ENCODE data around the gene SLC1A7. TPM values are rescaled to one million over a fixed set of nuclear protein-coding genes. Genes with fewer than 3 reads are reported as not detected.

The SLC1A7 gene
- total RNA-seq, 1 donor from 2014 or later: not detected

DNA sequence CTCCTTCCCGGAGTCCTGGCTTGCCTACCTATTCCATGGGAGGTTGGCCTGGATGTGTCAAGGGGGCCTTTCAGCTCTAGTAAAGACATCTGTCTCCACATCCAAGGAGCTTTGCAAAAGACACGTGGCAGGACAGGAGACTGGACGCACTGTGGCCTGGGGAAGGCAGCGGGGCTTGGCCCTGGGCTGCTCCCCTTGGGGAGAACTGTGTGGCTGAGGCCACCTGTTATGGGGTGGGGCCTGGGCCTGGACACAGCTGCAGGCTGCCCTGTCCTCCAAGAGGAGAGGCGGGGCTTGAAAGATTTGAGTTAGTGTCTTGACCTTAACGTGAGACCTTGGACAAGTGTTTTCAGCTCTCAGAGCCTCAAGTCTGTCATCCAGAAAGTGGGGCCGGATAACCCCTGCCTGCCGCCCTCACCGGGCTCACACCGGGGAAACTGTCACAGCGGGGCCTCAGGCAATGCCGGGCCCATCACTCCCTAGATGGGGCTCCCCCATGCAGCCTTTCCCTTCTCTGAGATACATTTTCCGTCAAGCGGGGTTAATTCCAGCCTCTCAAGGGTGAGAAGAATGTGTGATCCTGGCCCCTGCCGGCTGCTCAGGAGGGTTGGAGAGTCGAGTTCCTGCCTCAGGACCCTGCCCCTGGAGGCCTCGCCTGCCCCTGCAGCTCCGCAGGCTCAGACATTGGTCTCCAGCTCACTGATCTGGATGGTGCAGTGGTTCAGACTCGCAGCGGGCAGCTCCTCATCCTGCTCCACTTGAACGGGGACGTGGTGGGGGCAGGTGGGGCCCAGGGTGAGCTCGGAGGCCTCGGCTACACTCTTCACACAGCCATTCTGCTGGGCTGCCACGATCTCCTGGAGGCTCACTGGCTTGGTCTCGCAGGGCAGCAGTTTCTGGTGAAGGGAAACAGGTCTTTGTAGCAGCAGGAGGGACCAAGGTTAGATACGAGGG is 54.8 kb downstream of the SLC1A7 start:
- Histone ChIP-seq H3K27ac (ENCODE audit: low read depth, low read length) (no peak overlapping the region), H3K27me3 (ENCODE audit: control insufficient read depth in 3 of 3, insufficient read depth in 3 of 3, low read length in 3 of 3) (peaks cover 0 to 4% (median 0%) of the 10 kb centered on the region in 3 donors), H3K4me1 (ENCODE audit: control insufficient read depth in 3 of 3, insufficient read depth in 3 of 3, low read length in 3 of 3) (peaks cover 0 to 10% (median 9%) of the 10 kb centered on the region in 3 donors)

DNA sequence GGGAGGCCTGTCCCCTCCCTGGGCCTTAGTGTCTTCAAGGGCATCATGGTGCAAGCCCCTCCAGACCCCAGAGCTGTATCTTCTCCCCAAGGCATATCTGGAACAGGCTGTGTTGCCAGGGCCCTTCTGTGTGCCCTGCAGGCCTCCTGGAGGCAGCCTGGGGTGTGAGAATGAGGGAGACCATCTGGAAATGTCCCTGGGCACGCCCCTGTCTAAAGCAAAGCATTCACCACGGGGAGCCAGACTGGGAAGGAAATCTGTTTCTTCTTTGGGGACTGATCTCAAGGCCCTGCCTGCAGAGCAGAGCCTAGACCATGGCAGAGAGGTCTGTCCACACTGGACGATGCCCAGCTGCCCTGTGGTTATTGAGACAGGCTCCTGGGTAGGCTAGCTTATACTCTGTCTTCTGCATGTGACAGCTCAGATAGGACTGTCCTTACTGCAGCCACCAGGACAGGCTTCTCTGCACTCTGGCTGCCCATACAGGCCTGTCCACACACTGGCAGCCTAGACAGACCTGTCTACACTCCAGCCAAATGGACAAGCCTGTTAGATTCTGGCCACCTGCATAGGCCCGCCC is 55.9 kb downstream of the SLC1A7 start:
- Histone ChIP-seq H3K27ac (ENCODE audit: low read depth, low read length) (no peak overlapping the region), H3K4me1 (ENCODE audit: control insufficient read depth in 3 of 3, insufficient read depth in 3 of 3, low read length in 3 of 3) (peaks cover 0 to 9% (median 7%) of the 10 kb centered on the region in 3 donors), H3K36me3 (ENCODE audit: control insufficient read depth in 3 of 3, insufficient read depth in 3 of 3, low read length in 3 of 3) (peaks cover 4 to 5% (median 4%) of the 10 kb centered on the region in 3 donors), H3K4me3 (ENCODE audit: low read length in 3 of 3) (no peak overlapping the region), H3K27me3 (ENCODE audit: control insufficient read depth in 3 of 3, insufficient read depth in 3 of 3, low read length in 3 of 3) (peaks cover 0 to 3% (median 0%) of the 10 kb centered on the region in 3 donors), H3K9me3 (ENCODE audit: control insufficient read depth in 3 of 3, low read length in 3 of 3) (no peaks in the 10 kb centered on the region), H3K9ac (ENCODE audit: low read depth in 1 of 3, low read length in 3 of 3) (no peak overlapping the region)

More for the DNA sequence above, 54.8 kb downstream of the SLC1A7 start:
- peaks cover under 1 to 2% (median 2%) of the 10 kb centered on the region in 3 donors for H3K36me3 ChIP-seq (ENCODE audit: control insufficient read depth in 3 of 3, insufficient read depth in 3 of 3, low read length in 3 of 3)
- no peak overlapping the region for H3K4me3 ChIP-seq (ENCODE audit: low read length in 3 of 3)
- H3K9me3 ChIP-seq (ENCODE audit: control insufficient read depth in 3 of 3, low read length in 3 of 3): no peaks in the 10 kb centered on the region
- peak overlapping the region in 1 of 3 donors; percentile 8 for H3K9ac ChIP-seq (ENCODE audit: low read depth in 1 of 3, low read length in 3 of 3)

- Histone ChIP-seq H3K36me3 (ENCODE audit: control insufficient read depth in 3 of 3, insufficient read depth in 3 of 3, low read length in 3 of 3) (peaks cover 4 to 6% (median 4%) of the 10 kb centered on the region in 3 donors), H3K4me1 (ENCODE audit: control insufficient read depth in 3 of 3, insufficient read depth in 3 of 3, low read length in 3 of 3) (peaks cover 0 to 7% (median 2%) of the 10 kb centered on the region in 3 donors), H3K9ac (ENCODE audit: low read depth in 1 of 3, low read length in 3 of 3) (no peak overlapping the region), H3K4me3 (ENCODE audit: low read length in 3 of 3) (no peak overlapping the region), H3K9me3 (ENCODE audit: control insufficient read depth in 3 of 3, low read length in 3 of 3) (no peaks in the 10 kb centered on the region), H3K27me3 (ENCODE audit: control insufficient read depth in 3 of 3, insufficient read depth in 3 of 3, low read length in 3 of 3) (no peaks in the 10 kb centered on the region), H3K27ac (ENCODE audit: low read depth, low read length) (no peak overlapping the region)
These were observed 57.0 kb downstream of the SLC1A7 start for GRCh38 chr1:53085405-53085804.

DNA sequence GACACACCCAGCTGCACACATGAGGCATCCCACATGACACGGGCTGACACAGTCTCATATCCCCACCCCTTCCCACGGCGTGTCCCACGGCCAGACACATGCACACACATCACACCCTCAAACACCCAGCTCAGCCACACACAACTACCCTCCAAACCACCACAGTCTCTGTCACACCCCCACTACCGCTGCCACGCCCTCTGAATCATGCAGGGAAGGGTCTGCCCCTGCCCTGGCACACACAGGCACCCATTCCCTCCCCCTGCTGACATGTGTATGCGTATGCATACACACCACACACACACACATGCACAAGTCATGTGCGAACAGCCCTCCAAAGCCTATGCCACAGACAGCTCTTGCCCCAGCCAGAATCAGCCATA is 57.9 kb downstream of the SLC1A7 start:
- no peaks in the 10 kb centered on the region for H3K27me3 ChIP-seq (ENCODE audit: control insufficient read depth in 3 of 3, insufficient read depth in 3 of 3, low read length in 3 of 3)
- H3K27ac ChIP-seq (ENCODE audit: low read depth, low read length): no peak overlapping the region
- peaks cover 0 to 7% (median 2%) of the 10 kb centered on the region in 3 donors for H3K4me1 ChIP-seq (ENCODE audit: control insufficient read depth in 3 of 3, insufficient read depth in 3 of 3, low read length in 3 of 3)
- H3K9me3 ChIP-seq (ENCODE audit: control insufficient read depth in 3 of 3, low read length in 3 of 3): no peaks in the 10 kb centered on the region
- H3K4me3 ChIP-seq (ENCODE audit: low read length in 3 of 3): no peak overlapping the region
- peaks cover 4 to 6% (median 4%) of the 10 kb centered on the region in 3 donors for H3K36me3 ChIP-seq (ENCODE audit: control insufficient read depth in 3 of 3, insufficient read depth in 3 of 3, low read length in 3 of 3)
- no peak overlapping the region for H3K9ac ChIP-seq (ENCODE audit: low read depth in 1 of 3, low read length in 3 of 3)

GRCh38 chr1:53083636-53084588 is 58.5 kb downstream of the SLC1A7 start:
- Histone ChIP-seq H3K4me1 (ENCODE audit: control insufficient read depth in 3 of 3, insufficient read depth in 3 of 3, low read length in 3 of 3) (peaks cover 0 to 7% (median 2%) of the 10 kb centered on the region in 3 donors), H3K27ac (ENCODE audit: low read depth, low read length) (no peak overlapping the region), H3K27me3 (ENCODE audit: control insufficient read depth in 3 of 3, insufficient read depth in 3 of 3, low read length in 3 of 3) (no peaks in the 10 kb centered on the region), H3K9me3 (ENCODE audit: control insufficient read depth in 3 of 3, low read length in 3 of 3) (no peaks in the 10 kb centered on the region), H3K9ac (ENCODE audit: low read depth in 1 of 3, low read length in 3 of 3) (no peak overlapping the region), H3K36me3 (ENCODE audit: control insufficient read depth in 3 of 3, insufficient read depth in 3 of 3, low read length in 3 of 3) (peaks cover 4 to 6% (median 4%) of the 10 kb centered on the region in 3 donors), H3K4me3 (ENCODE audit: low read length in 3 of 3) (no peak overlapping the region)

- Histone ChIP-seq H3K27me3 (ENCODE audit: control insufficient read depth in 3 of 3, insufficient read depth in 3 of 3, low read length in 3 of 3) (no peaks in the 10 kb centered on the region), H3K4me1 (ENCODE audit: control insufficient read depth in 3 of 3, insufficient read depth in 3 of 3, low read length in 3 of 3) (peaks cover 0 to 7% (median 2%) of the 10 kb centered on the region in 3 donors), H3K9ac (ENCODE audit: low read depth in 1 of 3, low read length in 3 of 3) (no peak overlapping the region), H3K36me3 (ENCODE audit: control insufficient read depth in 3 of 3, insufficient read depth in 3 of 3, low read length in 3 of 3) (peaks cover 4 to 6% (median 6%) of the 10 kb centered on the region in 3 donors), H3K27ac (ENCODE audit: low read depth, low read length) (no peak overlapping the region), H3K9me3 (ENCODE audit: control insufficient read depth in 3 of 3, low read length in 3 of 3) (no peaks in the 10 kb centered on the region), H3K4me3 (ENCODE audit: low read length in 3 of 3) (no peak overlapping the region)
These were observed 59.5 kb downstream of the SLC1A7 start for GRCh38 chr1:53082826-53083455.

- no peaks in the 10 kb centered on the region for H3K27me3 ChIP-seq (ENCODE audit: control insufficient read depth in 3 of 3, insufficient read depth in 3 of 3, low read length in 3 of 3)
- H3K4me1 ChIP-seq (ENCODE audit: control insufficient read depth in 3 of 3, insufficient read depth in 3 of 3, low read length in 3 of 3): peaks cover 0 to 7% (median under 1%) of the 10 kb centered on the region in 3 donors
- H3K9ac ChIP-seq (ENCODE audit: low read depth in 1 of 3, low read length in 3 of 3): no peak overlapping the region
- peaks cover 4 to 6% (median 6%) of the 10 kb centered on the region in 3 donors for H3K36me3 ChIP-seq (ENCODE audit: control insufficient read depth in 3 of 3, insufficient read depth in 3 of 3, low read length in 3 of 3)
- no peaks in the 10 kb centered on the region for H3K9me3 ChIP-seq (ENCODE audit: control insufficient read depth in 3 of 3, low read length in 3 of 3)
- H3K4me3 ChIP-seq (ENCODE audit: low read length in 3 of 3): no peak overlapping the region
- no peak overlapping the region for H3K27ac ChIP-seq (ENCODE audit: low read depth, low read length)
These were observed 60.9 kb downstream of the SLC1A7 start for GRCh38 chr1:53081384-53082066.

DNA sequence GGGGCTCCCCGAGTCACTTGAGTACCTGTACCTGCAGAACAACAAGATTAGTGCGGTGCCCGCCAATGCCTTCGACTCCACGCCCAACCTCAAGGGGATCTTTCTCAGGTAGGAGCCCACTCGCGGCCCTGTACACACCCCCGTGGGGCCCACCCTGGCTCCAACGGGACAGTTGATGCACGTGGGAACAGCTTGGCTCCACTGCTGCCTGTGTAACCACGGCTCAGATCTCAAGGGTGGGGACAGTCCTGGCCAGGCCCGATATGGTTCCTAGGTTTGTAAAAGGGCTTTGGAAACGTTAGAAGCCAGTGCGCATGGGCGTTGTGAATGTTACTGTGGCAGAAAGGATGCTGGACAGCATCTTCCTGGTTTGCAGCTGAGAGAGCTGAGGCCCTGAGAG is 61.7 kb downstream of the SLC1A7 start:
- Histone ChIP-seq H3K9ac (ENCODE audit: low read depth in 1 of 3, low read length in 3 of 3) (no peak overlapping the region), H3K36me3 (ENCODE audit: control insufficient read depth in 3 of 3, insufficient read depth in 3 of 3, low read length in 3 of 3) (peaks cover 4 to 6% (median 6%) of the 10 kb centered on the region in 3 donors), H3K27me3 (ENCODE audit: control insufficient read depth in 3 of 3, insufficient read depth in 3 of 3, low read length in 3 of 3) (no peaks in the 10 kb centered on the region), H3K4me3 (ENCODE audit: low read length in 3 of 3) (no peak overlapping the region), H3K4me1 (ENCODE audit: control insufficient read depth in 3 of 3, insufficient read depth in 3 of 3, low read length in 3 of 3) (peaks cover 0 to 7% (median 0%) of the 10 kb centered on the region in 3 donors), H3K9me3 (ENCODE audit: control insufficient read depth in 3 of 3, low read length in 3 of 3) (no peaks in the 10 kb centered on the region), H3K27ac (ENCODE audit: low read depth, low read length) (no peak overlapping the region)
